GM10847 (cell line): ENCODE measurements around the gene SOX15.

Source experiments
- POLR2A ChIP-seq: IDR thresholded peaks from 2 replicates; pipeline ENCODE4 v1.6.1; 2011; ENCODE audit not compliant: insufficient read length; ENCODE audit errors: extremely low read depth

SOX15 gene

GRCh38 chr17:7574176-7574953 is 15.5 kb downstream of the SOX15 start:
- TF ChIP-seq POLR2A: no peak

DNA sequence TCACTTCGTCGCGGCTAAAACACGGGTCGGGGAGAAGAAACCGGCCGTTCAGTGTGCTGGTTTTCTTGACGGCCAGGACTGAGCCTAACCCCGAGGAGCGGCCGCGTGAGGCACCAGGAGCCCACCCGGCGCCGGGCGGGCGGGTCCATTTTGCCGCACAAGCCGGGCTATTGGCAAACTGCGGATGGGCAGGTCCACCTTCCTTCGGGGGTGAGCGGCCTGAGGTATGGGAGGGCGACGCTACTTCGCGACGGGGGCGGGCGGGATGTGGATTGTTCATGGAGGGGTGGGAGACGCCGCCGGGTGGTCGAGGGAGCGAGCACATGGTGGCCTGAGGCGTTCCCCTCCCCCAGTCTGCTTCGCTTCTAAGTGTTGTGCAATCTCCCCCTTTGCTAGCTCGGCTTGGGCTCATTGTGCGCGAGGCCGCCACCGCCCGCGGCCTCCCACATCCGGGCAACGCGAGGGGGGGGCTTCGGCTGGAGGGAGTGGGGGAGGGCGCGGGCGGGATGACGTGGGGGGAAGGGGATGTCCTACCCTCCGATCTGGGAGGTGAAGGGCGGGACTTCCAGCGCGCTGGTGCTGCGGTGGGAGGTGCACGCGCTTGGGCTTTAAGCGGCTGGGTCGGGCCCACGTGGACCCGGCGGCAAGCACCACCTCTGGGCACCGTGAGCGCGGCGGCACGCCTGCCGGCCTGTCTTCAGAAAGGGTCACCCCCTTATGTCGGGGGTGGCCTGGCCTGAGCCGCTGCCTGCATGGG is 16.4 kb downstream of the SOX15 start:
- TF ChIP-seq POLR2A: peak; percentile 21

- peak; percentile 99 for TF ChIP-seq POLR2A
Observed at GRCh38 chr17:7572588-7573323, 17.1 kb downstream of the SOX15 start.

- no peak for TF ChIP-seq POLR2A
Observed at GRCh38 chr17:7572338-7572587, 17.6 kb downstream of the SOX15 start.

- TF ChIP-seq POLR2A: no peak
Observed at GRCh38 chr17:7570351-7570750, 19.5 kb downstream of the SOX15 start.

GRCh38 chr17:7569571-7569970 is 20.3 kb downstream of the SOX15 start:
- no peak for TF ChIP-seq POLR2A

- TF ChIP-seq POLR2A: no peak
Observed at GRCh38 chr17:7563115-7563869, 26.6 kb downstream of the SOX15 start.

DNA sequence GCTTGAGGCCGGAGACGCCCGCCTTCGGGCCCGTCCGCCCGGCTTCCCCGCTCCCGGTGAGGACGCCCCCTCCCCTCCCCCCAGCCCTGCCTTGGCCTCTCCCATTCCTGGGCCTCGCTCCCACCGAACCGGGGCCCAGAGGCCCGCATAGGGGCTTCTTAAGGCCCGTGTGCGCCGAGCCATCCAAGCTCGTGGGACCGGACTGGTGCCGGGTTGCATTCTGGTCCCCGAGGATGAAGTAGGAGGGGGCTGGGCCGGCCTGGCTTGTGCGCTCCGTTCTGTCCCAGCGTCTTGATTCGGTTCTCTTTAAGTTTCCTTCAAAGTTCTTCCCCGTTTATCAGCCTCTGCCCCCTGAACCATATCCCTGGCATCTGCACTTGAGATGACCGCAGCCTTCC is 27.7 kb downstream of the SOX15 start:
- no peak for TF ChIP-seq POLR2A

- TF ChIP-seq POLR2A: peak; percentile 69
Observed at GRCh38 chr17:7561589-7562207, 28.2 kb downstream of the SOX15 start, which contains the start of gene SENP3. Gene SENP3 (plus strand): TSS chr17:7561919. CDS start chr17:7563077, 1,158 bp downstream.

GRCh38 chr17:7561028-7561575 is 28.8 kb downstream of the SOX15 start:
- no peak for TF ChIP-seq POLR2A

DNA sequence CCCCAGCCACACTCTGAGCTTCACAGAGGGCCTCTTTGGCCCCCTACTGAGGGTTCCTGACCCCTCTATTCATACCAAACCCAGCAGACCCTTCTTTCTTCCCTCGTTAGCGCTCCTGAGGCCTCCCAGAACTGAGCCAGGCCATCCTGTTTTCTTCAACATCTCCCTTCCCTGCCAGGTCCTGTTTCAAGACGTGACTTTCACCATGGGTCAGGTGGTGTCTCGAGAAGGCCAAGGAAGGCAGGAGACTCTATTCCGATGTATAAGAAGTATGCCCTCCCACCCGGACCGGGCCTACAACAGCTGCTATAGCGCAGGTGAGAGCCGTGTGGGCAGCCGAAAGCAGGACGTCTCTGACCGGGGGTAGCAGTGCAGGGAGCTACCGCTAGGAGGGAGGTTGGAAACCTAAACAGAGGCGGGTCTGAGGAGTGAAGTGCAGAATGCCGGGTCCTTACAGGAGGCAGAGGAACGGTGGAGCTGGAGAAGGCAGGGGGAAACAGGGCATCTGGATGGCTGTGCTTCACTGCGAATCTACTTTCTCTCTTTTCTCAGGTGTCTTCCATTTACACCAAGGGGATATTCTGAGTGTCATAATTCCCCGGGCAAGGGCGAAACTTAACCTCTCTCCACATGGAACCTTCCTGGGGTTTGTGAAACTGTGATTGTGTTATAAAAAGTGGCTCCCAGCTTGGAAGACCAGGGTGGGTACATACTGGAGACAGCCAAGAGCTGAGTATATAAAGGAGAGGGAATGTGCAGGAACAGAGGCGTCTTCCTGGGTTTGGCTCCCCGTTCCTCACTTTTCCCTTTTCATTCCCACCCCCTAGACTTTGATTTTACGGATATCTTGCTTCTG is 29.5 kb downstream of the SOX15 start:
- TF ChIP-seq POLR2A: no peak

GRCh38 chr17:7559320-7560171 is 30.3 kb downstream of the SOX15 start:
- no peak for TF ChIP-seq POLR2A

- no peak for TF ChIP-seq POLR2A
Observed at GRCh38 chr17:7558544-7559319, 31.2 kb downstream of the SOX15 start, which contains the start of gene TNFSF13. Gene TNFSF13 (plus strand): TSS chr17:7558750. CDS start chr17:7559040, 290 bp downstream.
